HCT116 (cell line): ENCODE data around the gene PRRT1B. TPM values are rescaled to one million over a fixed set of nuclear protein-coding genes. Genes with fewer than 3 reads are reported as not detected.

Source experiments
- ATAC-seq: fragments of 200-7000 bp; cut with Tn5 transposase; 2 replicates; pipeline ENCODE4 v1.9.1; 2020; ENCODE audit warnings: mild to moderate bottlenecking, moderate library complexity
- BruUV-seq: library from RNA; stranded (reverse); fragments of 400-500 nt; replicated peaks from 2 replicates; lab custom pipeline; 2021; lab: Mats Ljungman, UMichigan
- CTCF ChIA-PET: fragments of 300-600 bp; sonication (Branson Sonifier 250); formaldehyde crosslinking; loops from one replicate; lab custom pipeline; 2021; ENCODE audit warnings: antibody characterized with exemption; lab: Charles Lee
- POLR2A ChIA-PET: fragments of 300-600, 350-600 bp; sonication (Branson Sonifier 250); formaldehyde crosslinking; loops from one replicate; lab custom pipeline; 2021; ENCODE audit warnings: antibody characterized with exemption; lab: Charles Lee
- RAD21 ChIA-PET, 2 experiments: fragments of 300-600 bp; sonication (Branson Sonifier 250); formaldehyde crosslinking; loops; one replicate each; lab custom pipeline; 2023; ENCODE audit warnings: low total read pairs in 2 of 2; ENCODE audit not compliant: uncharacterized antibody in 2 of 2, unreplicated experiment in 2 of 2, low non-redundant PET in 1 of 2; lab: Charles Lee
- DNase-seq: peaks from one replicate; pipeline ENCODE4 v3.0.0-alpha.2; 2010; ENCODE audit warnings: low read depth, low spot score
- H2AFZ ChIP-seq: fragments of 200-600 bp; shearing (Covaris generic), sonication (generic); 2 replicates; pipeline ENCODE4 v1.6.1; 2017; ENCODE audit warnings: low read depth, mixed run types, mixed read lengths, antibody characterized with exemption, low read length; ENCODE audit not compliant: poor library complexity, severe bottlenecking
- H3K27ac ChIP-seq: 2 replicates; pipeline ENCODE4 v1.5.1; 2012; ENCODE audit warnings: low read depth, low read length
- H3K27me3 ChIP-seq: fragments of 200-600 bp; sonication (generic); 2 replicates; pipeline ENCODE4 v1.6.1; 2016; ENCODE audit warnings: mixed run types, low read length, mixed read lengths; ENCODE audit not compliant: insufficient read depth
- H3K36me3 ChIP-seq, 2 experiments: fragments of 200-500 bp in 1 of 2; fragments of 200-600 bp in 1 of 2; sonication (Bioruptor generic) in 1 of 2; sonication (generic) in 1 of 2; 2 replicates each; pipeline versions ENCODE4 v1.5.1 to v1.6.1; 2014 to 2016; ENCODE audit warnings: low read length in 2 of 2, inconsistent platforms in 1 of 2, mixed read lengths in 1 of 2, mixed run types in 1 of 2; ENCODE audit not compliant: insufficient read depth in 2 of 2, control insufficient read depth in 1 of 2
- H3K4me1 ChIP-seq, 2 experiments: fragments of 200-600 bp in 1 of 2; sonication (generic) in 1 of 2; 2 replicates each; pipeline versions ENCODE4 v1.5.1 to v1.6.1; 2012 to 2017; ENCODE audit warnings: low read length in 2 of 2, inconsistent platforms in 1 of 2, mild to moderate bottlenecking in 1 of 2, mixed read lengths in 1 of 2, mixed run types in 1 of 2, moderate library complexity in 1 of 2; ENCODE audit not compliant: insufficient read depth in 2 of 2, control insufficient read depth in 1 of 2
- H3K4me2 ChIP-seq: fragments of 200-600 bp; sonication (generic); 2 replicates; pipeline ENCODE4 v1.6.1; 2017; ENCODE audit warnings: mixed run types, low read length, mixed read lengths
- H3K4me3 ChIP-seq, 2 experiments: fragments of 200-600 bp in 1 of 2; sonication (generic) in 1 of 2; replicated peaks in 1 of 2; 2 replicates each; pipeline ENCODE4 v1.5.1; 2011 to 2016; ENCODE audit warnings: low read length in 2 of 2, control low read depth in 1 of 2, low read depth in 1 of 2, mild to moderate bottlenecking in 1 of 2, mixed read lengths in 1 of 2, mixed run types in 1 of 2
- H3K79me2 ChIP-seq: fragments of 200-600 bp; sonication (generic); 2 replicates; pipeline ENCODE4 v1.6.1; 2017; ENCODE audit warnings: mild to moderate bottlenecking, mixed run types, low read length, moderate library complexity, mixed read lengths; ENCODE audit not compliant: insufficient read depth
- H3K9ac ChIP-seq: fragments of 200-600 bp; sonication (generic); 2 replicates; pipeline ENCODE4 v1.6.1; 2016; ENCODE audit warnings: low read length, mixed read lengths
- H3K9me2 ChIP-seq: fragments of 200-600 bp; sonication (generic), shearing (Covaris generic); 2 replicates; pipeline ENCODE4 v1.6.1; 2017; ENCODE audit warnings: mixed run types, mild to moderate bottlenecking, moderate library complexity; ENCODE audit not compliant: insufficient read depth
- H3K9me3 ChIP-seq, 2 experiments: fragments of 200-500 bp in 1 of 2; fragments of 200-600 bp in 1 of 2; sonication (Bioruptor generic) in 1 of 2; sonication (generic) in 1 of 2; 2 replicates each; pipeline ENCODE4 v1.6.1; 2014 to 2017; ENCODE audit warnings: low read length in 2 of 2, mixed read lengths in 2 of 2, inconsistent platforms in 1 of 2, low read depth in 1 of 2, mild to moderate bottlenecking in 1 of 2, mixed run types in 1 of 2, moderate library complexity in 1 of 2; ENCODE audit not compliant: control insufficient read depth in 1 of 2, insufficient read depth in 1 of 2
- H4K20me1 ChIP-seq: fragments of 200-600 bp; sonication (generic), shearing (Covaris generic); 2 replicates; pipeline ENCODE4 v1.6.1; 2017; ENCODE audit warnings: mixed run types, mild to moderate bottlenecking, moderate library complexity; ENCODE audit not compliant: insufficient read depth
- CEBPB ChIP-seq: IDR thresholded peaks from 2 replicates; pipeline ENCODE4 v1.6.1; 2012; ENCODE audit warnings: low read depth
- EZH2 ChIP-seq: fragments of 200-600 bp; sonication (generic); IDR thresholded peaks from 2 replicates; pipeline ENCODE4 v1.6.1; 2017; ENCODE audit warnings: antibody characterized with exemption, mixed run types
- FOSL1 ChIP-seq: IDR thresholded peaks from 2 replicates; pipeline ENCODE4 v1.6.1; 2012; ENCODE audit warnings: low read depth
- JUND ChIP-seq: IDR thresholded peaks from 2 replicates; pipeline ENCODE4 v1.6.1; 2012
- POLR2A ChIP-seq: IDR thresholded peaks from 2 replicates; pipeline ENCODE4 v1.7.0; 2011; ENCODE audit warnings: borderline replicate concordance; ENCODE audit not compliant: insufficient read depth, insufficient read length; ENCODE audit errors: extremely low read depth
- POLR2AphosphoS5 ChIP-seq: IDR thresholded peaks from 2 replicates; pipeline ENCODE4 v1.6.1; 2011; ENCODE audit warnings: mild to moderate bottlenecking, low read depth, low read length, moderate library complexity
- RAD21 ChIP-seq: IDR thresholded peaks from 2 replicates; pipeline ENCODE4 v1.6.1; 2012; ENCODE audit warnings: low read depth, mild to moderate bottlenecking
- SIN3A ChIP-seq: IDR thresholded peaks from 2 replicates; pipeline ENCODE4 v1.6.1; 2012; ENCODE audit warnings: low read depth
- SP1 ChIP-seq: IDR thresholded peaks from 2 replicates; pipeline ENCODE4 v1.6.1; 2012; ENCODE audit warnings: low read depth
- SRF ChIP-seq: IDR thresholded peaks from 2 replicates; pipeline ENCODE4 v1.6.1; 2012; ENCODE audit warnings: low read depth
- ZFX ChIP-seq: fragments of 450-650 bp; IDR thresholded peaks from 2 replicates; pipeline ENCODE4 v1.6.1; 2017
- intact Hi-C: fragments of 100-400 bp; cut with micrococcal nuclease; formaldehyde crosslinking; loops from 2 replicates; pipeline ENCODE4 v1.10.0; 2022
- total RNA-seq: library from RNA; stranded (reverse); gene quantifications from one replicate; pipeline ENCODE4 v1.2.1, GENCODE V29; 2021; ENCODE audit not compliant: unreplicated experiment
- TF ChIP-seq, protein P1 (sequence below): IDR thresholded peaks from 2 replicates; pipeline ENCODE4 v1.6.1; 2011; ENCODE audit warnings: mild to moderate bottlenecking, low read length, moderate library complexity; ENCODE audit not compliant: insufficient replicate concordance; ENCODE audit errors: extremely low read depth
- TF ChIP-seq, protein P2 (sequence below): IDR thresholded peaks from 2 replicates; pipeline ENCODE4 v1.6.1; 2012
- TF ChIP-seq, protein P3 (sequence below): IDR thresholded peaks from 2 replicates; pipeline ENCODE4 v1.6.1; 2012

The PRRT1B gene
- total RNA-seq, 1 experiment from 2014 or later = not detected

DNA sequence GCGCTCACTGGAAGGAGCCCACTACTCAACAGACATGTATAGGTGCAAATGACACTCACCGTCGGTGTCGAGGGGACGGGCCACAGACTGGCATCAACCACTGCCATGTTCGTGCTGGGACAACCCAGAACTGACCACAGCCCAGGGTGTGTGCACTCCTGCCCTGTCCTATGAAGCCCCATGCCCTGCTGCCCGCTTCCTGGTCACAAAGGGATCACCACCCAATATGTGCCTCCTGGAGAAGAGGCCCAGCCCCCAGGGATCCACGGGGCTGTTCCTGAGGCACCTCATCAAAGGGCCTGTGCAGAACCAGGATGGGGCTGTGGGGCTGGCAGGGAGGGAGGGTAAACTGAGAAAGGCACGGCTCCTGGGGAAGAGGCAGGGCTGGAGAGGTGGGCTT is 43.1 kb downstream of the PRRT1B start:
- Histone ChIP-seq H4K20me1 (no peaks in the 10 kb centered on the region), H3K4me3 (no peak overlapping the region), H3K79me2 (no peaks in the 10 kb centered on the region), H2AFZ (no peak overlapping the region), H3K9me3 (no peaks in the 10 kb centered on the region), H3K9me2 (no peaks in the 10 kb centered on the region), H3K4me2 (no peak overlapping the region), H3K4me1 (no peaks in the 10 kb centered on the region), H3K36me3 (no peaks in the 10 kb centered on the region; a peak in 1 of 4 replicates), H3K27ac (no peak overlapping the region), H3K27me3 (no peaks in the 10 kb centered on the region), H3K9ac (no peak overlapping the region)
- ChIA-PET RAD21 (no interaction called here), POLR2A (no interaction called here), CTCF (no interaction called here)
- intact Hi-C loops = no loop called here
- TF ChIP-seq SRF (no peak), RAD21 (no peak), ZFX (no peak), JUND (no peak), EZH2 (no peak), SP1 (no peak), CEBPB (no peak), POLR2AphosphoS5 (no peak), POLR2A (no peak), SIN3A (no peak), FOSL1 (no peak)
- TF ChIP-seq, protein P1, sequence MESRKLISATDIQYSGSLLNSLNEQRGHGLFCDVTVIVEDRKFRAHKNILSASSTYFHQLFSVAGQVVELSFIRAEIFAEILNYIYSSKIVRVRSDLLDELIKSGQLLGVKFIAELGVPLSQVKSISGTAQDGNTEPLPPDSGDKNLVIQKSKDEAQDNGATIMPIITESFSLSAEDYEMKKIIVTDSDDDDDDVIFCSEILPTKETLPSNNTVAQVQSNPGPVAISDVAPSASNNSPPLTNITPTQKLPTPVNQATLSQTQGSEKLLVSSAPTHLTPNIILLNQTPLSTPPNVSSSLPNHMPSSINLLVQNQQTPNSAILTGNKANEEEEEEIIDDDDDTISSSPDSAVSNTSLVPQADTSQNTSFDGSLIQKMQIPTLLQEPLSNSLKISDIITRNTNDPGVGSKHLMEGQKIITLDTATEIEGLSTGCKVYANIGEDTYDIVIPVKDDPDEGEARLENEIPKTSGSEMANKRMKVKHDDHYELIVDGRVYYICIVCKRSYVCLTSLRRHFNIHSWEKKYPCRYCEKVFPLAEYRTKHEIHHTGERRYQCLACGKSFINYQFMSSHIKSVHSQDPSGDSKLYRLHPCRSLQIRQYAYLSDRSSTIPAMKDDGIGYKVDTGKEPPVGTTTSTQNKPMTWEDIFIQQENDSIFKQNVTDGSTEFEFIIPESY = no peak
- TF ChIP-seq, protein P2, sequence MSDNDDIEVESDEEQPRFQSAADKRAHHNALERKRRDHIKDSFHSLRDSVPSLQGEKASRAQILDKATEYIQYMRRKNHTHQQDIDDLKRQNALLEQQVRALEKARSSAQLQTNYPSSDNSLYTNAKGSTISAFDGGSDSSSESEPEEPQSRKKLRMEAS = no peak
- TF ChIP-seq, protein P3, sequence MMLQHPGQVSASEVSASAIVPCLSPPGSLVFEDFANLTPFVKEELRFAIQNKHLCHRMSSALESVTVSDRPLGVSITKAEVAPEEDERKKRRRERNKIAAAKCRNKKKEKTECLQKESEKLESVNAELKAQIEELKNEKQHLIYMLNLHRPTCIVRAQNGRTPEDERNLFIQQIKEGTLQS = no peak
- DNase-seq (no peak), ATAC-seq (no peak)
- no TSS peak for BruUV-seq
